Cardiac muscle cell (in vitro differentiated cells and primary cell): Measurements from ENCODE around the gene NUFIP2. TPM values are rescaled to one million over a fixed set of nuclear protein-coding genes. Genes with fewer than 3 reads are reported as not detected.

Source experiments
- DNase-seq, 2 donors: peaks; one replicate each; pipeline versions ENCODE4 v3.0.0 to v3.0.0-alpha.2; 2010 to 2017; ENCODE audit warnings: low read depth in 1 of 2, low spot score in 1 of 2
- H3K27ac ChIP-seq: fragments of 200-600 bp; sonication (generic); 2 replicates; pipeline ENCODE4 v1.5.1; 2016
- H3K27me3 ChIP-seq: fragments of 200-600 bp; sonication (generic); 2 replicates; pipeline ENCODE4 v1.6.0; 2016; ENCODE audit warnings: control low read depth
- H3K36me3 ChIP-seq: fragments of 200-600 bp; sonication (generic); 2 replicates; pipeline ENCODE4 v1.5.1; 2016; ENCODE audit warnings: control low read depth
- H3K4me1 ChIP-seq: fragments of 200-600 bp; sonication (generic); 2 replicates; pipeline ENCODE4 v1.8.1; 2017; ENCODE audit warnings: low read depth, mild to moderate bottlenecking, mixed run types
- H3K4me3 ChIP-seq: fragments of 200-600 bp; sonication (generic); 2 replicates; pipeline ENCODE4 v1.5.1; 2016; ENCODE audit warnings: mild to moderate bottlenecking
- H3K9me3 ChIP-seq: fragments of 200-600 bp; sonication (generic); 2 replicates; pipeline ENCODE4 v1.5.1; 2017; ENCODE audit warnings: low read depth, mild to moderate bottlenecking, control low read depth
- CTCF ChIP-seq: IDR thresholded peaks from 2 replicates; pipeline ENCODE4 v1.5.1; 2012; ENCODE audit warnings: low read depth, mild to moderate bottlenecking, low read length
- polyA plus RNA-seq: library from polyadenylated mRNA; unstranded; fragments of >200 nt; fragmentation: Nextera tagmentation; extraction: Ambion mirVana; gene quantifications from 2 replicates; pipeline ENCODE4 v1.2.1, GENCODE V29; 2016
- total RNA-seq: library from RNA; depleted of rRNA; stranded (reverse); fragments of >200 nt; gene quantifications from 2 replicates; pipeline ENCODE4 v1.2.3, GENCODE V29; 2016

The NUFIP2 gene
- total and polyA plus RNA-seq, 2 experiments from 2014 or later, result 9.7 to 28.2 TPM

- no peaks in the 10 kb centered on the region for H3K27me3 ChIP-seq
- TF ChIP-seq CTCF, result no peak
- no peak overlapping the region for H3K27ac ChIP-seq
- DNase-seq, result no peak
- no peaks in the 10 kb centered on the region for H3K36me3 ChIP-seq
- H3K9me3 ChIP-seq, result no peaks in the 10 kb centered on the region
- H3K4me1 ChIP-seq, result no peaks in the 10 kb centered on the region
- no peak overlapping the region for H3K4me3 ChIP-seq
Measured at GRCh38 chr17:29210879-29211278, 83.1 kb downstream of the NUFIP2 start.

- Histone ChIP-seq H3K4me1 (no peaks in the 10 kb centered on the region), H3K27me3 (no peaks in the 10 kb centered on the region), H3K36me3 (no peaks in the 10 kb centered on the region), H3K4me3 (no peak overlapping the region), H3K9me3 (no peaks in the 10 kb centered on the region), H3K27ac (no peak overlapping the region)
- no peak for DNase-seq
- no peak for TF ChIP-seq CTCF
Measured at GRCh38 chr17:29209073-29209472, 84.9 kb downstream of the NUFIP2 start.

- no peaks in the 10 kb centered on the region for H3K27me3 ChIP-seq
- H3K4me3 ChIP-seq, result no peak overlapping the region
- DNase-seq, result no peak
- H3K27ac ChIP-seq, result no peak overlapping the region
- TF ChIP-seq CTCF, result no peak
- H3K4me1 ChIP-seq, result no peaks in the 10 kb centered on the region
- no peaks in the 10 kb centered on the region for H3K36me3 ChIP-seq
- H3K9me3 ChIP-seq, result no peaks in the 10 kb centered on the region
Measured at GRCh38 chr17:29207975-29208374, 86.0 kb downstream of the NUFIP2 start.

Other genes with a start within 250 kb of the NUFIP2 start
- 326 and 564 TPM in 2 replicates for gene MYO18A, start 113.8 kb downstream of the NUFIP2 start, total RNA-seq
- 186 and 218 TPM in 2 replicates for gene MYO18A, start 113.8 kb downstream of the NUFIP2 start, polyA plus RNA-seq
- gene CRYBA1, start 47.3 kb downstream of the NUFIP2 start, total RNA-seq, result not detected in 2 replicates
- gene CRYBA1, start 47.3 kb downstream of the NUFIP2 start, polyA plus RNA-seq, result not detected in 2 replicates
- 35.0 and 43.1 TPM in 2 replicates for gene TAOK1, start 96.2 kb upstream of the NUFIP2 start, total RNA-seq
- 5.8 and 8.0 TPM in 2 replicates for gene TAOK1, start 96.2 kb upstream of the NUFIP2 start, polyA plus RNA-seq